NCI-H2196 (cell line): ENCODE results near the gene SCAPER.
"Not testable (repeated sequence)": the region's sequence is repeated elsewhere in the genome, so short reads cannot be mapped to it uniquely, and the experiment has no call there.

Experiments
- DNase-seq: peaks from one replicate; lab custom pipeline; 2025; ENCODE audit not compliant: unreplicated experiment; lab: John Stamatoyannopoulos, UW

Gene SCAPER

DNA sequence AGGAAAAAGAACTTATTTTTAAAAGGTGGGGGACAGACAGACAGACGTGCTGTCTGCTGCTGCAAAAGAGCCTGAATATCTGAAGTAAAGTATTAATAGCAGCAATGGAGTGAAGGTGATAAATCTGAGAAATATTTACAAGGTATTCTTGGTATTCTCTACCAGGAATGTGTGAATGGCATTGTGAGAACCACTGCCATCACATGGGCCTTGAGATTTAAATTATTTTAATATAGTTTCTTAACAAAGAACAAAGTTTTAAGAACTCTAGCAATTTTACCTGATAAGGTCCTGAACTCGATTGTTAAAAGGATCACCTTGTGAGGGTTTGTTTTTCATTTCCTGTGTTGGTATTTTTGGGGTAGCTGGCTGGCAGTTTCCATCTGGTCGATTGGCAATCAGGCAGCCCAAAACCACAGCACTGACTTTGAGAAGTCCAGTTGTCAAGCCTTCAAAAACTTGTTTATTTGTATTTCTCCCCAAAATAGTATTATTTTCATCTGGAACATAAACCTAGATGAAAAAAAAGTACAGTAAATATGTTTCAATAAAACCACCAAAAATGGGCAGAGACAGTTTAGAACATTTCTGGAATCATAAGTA is 471.2 kb downstream of the SCAPER start:
- DNase-seq: no peak

DNA sequence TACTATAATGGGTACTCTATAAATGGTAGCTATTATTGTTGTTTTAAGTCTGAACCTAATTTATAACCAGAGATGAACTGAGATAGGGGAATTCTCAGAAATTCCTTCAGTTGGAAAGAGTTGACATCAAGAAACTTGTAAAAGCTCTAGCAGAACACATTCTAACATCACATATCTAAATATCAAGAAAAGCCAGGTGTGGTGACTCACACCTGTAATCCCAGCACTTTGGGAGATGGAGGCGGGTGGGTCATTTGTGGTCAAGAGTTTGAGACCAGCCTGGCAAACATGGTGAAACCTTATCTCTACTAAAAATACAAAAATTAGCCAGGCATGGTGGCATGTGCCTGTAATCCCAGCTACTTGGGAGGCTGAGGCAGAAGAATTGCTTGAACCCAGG is 472.1 kb downstream of the SCAPER start:
- not testable (repeated sequence) for DNase-seq

DNA sequence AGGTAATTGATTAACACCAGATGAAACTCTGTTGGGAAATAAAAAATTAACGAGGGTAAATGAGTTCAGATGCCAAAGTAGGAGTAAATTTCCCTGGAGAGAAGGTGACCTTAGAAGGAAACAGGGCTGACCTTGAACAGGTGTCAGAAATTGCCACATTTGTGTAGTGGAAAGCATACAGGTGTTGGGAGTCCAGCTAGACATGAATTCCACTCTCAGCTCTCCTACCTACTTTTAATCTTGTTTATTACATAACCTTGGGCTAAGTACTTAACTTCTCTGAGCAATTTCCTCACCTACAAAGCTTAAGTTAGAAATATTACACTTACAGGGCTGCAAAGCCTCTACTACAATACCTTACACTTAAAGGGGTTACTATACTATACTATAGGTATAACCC is 472.5 kb downstream of the SCAPER start:
- no peak for DNase-seq

DNA sequence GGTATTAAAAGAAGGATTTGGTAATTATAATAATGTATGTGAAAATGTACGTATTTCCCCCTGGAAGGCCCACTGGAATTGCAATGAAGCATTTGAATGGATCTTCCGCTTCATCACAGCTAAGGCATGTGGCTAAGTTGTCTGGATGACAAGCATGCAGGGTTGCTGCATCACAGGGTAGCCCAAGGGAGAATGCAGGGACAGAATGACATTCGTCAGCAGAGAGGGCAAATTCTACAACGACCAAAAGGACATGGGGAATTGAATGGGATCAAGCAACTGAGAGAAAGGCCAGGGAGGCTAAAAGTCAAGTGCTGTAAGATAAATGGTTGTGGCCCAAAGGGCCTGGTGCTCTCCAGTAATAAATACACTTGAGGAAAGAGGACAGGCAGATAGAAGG is 473.2 kb downstream of the SCAPER start:
- DNase-seq: no peak

DNA sequence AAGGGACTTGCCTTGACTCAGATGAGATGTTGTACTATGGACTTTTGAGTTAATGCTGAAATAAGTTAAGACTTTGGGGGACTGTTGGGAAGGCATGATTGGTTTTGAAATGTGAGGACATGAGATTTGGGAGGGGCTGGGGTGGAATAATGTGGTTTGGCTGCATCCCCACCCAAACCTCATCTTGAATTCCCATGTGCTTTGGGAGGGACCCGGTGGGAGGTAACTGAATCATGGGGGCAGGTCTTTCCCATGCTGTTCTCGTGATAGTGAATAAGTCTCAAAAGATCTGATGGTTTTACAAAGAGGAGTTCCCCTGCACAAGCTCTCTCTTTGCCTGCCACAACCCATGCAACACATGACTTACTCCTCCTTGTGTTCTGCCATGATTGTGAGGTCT is 474.4 kb downstream of the SCAPER start:
- DNase-seq: not testable (repeated sequence)

DNA sequence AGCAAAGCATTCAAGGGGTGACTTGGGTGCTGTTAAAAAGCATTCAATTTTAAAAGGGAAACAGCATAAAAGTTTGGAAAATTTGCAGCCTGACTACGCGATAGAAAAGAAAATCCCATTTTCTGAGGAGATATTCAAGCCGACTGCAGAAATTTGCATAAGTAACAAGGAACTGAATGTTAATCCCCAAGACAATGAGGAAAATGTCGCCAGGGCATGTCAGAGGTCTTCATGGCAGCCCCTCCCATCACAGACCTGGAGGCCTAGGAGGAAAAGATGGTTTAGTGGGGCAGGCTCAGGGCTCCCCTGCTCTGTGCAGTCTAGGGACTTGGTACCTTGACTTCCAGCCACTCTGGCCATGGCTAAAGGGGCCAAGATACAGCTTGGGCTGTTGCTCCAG is 475.5 kb downstream of the SCAPER start:
- DNase-seq: no peak

DNA sequence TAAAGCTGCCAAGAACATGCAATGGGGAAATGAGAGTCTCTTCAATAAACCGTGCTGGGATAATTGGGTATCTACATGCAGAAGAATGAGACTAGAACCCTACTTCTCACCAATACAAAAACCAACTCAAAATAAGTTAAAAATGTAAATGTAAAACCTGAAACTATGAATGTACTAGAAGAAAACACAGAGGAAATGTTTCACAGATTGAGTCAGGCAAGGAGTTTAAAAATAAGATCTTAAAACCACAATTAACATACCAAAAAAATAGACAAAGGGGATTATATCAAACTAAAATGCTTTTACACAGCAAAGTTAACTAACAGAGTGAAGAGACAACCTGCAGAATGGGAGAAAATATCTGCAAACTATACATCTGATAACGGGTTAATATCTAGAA is 478.2 kb downstream of the SCAPER start:
- no peak for DNase-seq

DNA sequence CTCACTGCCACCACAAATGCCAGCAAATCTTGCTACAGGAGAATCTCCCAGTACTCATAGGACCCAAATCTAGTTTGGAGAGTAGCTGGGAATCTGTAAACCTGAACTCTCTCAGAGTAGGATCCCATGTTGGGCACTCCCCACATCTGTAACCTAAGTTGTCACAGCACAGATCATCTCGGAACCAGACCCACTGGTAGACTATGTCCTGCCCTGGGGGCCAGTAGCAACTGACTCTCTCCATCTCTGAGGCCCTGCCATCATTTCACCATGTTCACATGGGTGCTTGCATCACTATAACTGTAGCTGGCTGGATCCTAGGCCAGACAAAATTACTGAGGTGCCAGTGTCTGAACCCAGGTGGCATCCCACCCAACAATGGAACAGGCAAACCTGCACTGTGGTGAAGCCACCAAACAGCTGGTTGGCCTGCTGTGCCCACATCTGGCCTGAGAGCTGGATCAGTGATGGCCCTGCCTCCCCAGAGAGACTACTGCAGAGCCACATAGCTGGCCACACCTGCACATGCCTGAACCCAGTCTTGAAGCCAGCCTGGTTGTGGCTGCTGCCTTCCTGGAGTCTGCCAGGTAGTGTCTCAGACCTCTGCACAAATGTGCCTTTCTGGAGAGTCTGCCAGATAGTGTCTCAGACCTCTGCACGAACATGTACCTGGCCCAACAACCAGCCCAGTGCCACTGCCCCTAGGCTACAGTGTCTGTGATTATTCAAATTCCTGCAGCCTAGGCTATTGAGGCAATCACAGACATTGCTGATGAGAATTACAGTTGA is 486.6 kb downstream of the SCAPER start:
- no peak for DNase-seq

DNA sequence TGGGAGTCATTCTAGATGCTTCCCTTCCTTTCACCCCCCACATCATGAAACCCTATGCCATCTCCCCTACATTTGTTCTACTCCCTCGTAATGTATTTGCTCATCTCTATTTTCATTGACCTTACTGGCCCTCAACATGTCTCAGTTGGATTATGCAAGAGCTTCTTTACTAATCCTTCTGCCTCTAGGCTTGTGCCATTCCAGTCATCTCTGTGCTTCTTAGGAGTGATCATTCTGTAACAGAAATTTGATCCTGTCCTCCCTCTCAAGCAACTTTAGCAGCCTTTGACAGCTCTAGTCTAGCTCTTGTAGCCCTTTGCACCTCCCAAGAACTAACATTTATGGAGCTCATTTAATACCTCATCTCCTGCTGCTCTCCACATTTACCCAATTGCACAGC is 503.9 kb downstream of the SCAPER start:
- DNase-seq: no peak

DNA sequence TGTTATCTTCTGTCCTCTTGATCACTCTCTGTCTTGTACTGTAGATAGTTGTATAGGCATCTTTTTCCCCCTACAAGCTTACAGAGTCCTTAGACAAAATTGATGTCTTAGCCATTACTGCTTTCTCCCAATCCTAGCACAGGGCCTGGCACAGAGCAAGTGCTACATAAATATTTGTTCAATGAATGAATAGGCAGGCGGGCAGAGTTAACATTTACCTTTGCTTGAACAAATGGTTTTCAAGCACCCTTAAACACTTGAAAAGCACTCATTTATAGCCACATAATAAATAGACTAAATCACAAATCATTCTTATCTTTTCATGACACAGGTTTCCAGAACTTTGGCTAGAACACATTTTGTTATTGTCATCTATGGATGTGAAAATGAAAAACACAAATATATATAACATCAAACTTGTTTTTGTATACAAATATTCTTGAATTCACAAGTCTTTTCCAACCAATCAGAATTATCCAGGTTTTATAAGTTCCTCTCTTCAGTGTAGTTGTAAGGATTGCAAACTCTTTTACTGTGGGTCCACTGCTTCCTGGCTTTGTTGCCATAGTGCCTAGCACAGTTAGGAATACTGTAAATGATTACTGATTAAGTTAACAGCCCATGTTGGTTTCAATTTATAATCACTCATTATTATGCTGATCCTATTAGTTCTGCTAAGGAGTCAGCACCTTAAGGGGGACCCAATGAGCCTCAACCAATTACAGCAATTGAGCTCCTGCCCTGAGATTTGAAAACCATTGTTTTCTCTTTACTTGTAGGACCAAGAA is 506.6 kb downstream of the SCAPER start:
- DNase-seq: peak; percentile 34

DNA sequence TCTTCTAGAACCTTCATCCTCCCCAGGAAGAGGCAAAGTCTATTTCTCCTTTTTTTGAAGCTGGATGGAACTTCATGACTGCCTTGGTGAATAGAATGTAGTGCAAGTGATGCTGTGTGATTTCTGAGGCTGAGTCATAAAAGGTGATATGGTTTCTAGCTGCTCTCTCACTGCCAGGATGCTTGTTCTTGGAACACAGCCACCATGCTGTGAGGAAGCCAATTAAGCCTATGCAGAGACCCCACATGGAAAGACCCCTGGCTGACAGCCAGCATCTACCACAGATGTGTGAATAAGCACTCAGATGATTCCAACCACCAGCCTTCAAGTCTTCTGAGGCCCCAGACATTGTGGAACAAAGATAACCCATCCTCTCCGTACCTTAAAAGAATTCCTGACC is 511.5 kb downstream of the SCAPER start:
- no peak for DNase-seq

DNA sequence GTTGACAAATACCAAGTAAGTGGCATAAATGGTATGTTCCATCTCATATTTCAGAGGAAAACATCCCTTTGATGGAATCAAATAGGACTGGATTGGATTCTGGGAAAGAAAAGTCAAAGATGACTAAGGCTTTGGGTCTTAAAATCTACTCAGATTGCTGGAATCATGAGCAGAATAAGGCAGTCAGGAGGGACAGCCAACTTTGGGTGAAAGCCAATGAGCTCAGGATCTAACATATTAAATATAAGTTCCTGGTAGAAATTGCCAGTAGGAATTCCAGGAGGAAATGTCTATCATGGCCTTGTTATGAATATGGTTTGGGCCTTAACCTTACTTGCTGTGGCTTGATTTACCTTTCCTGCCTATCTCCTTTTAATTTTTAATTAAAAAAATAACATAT is 513.3 kb downstream of the SCAPER start:
- DNase-seq: no peak

DNA sequence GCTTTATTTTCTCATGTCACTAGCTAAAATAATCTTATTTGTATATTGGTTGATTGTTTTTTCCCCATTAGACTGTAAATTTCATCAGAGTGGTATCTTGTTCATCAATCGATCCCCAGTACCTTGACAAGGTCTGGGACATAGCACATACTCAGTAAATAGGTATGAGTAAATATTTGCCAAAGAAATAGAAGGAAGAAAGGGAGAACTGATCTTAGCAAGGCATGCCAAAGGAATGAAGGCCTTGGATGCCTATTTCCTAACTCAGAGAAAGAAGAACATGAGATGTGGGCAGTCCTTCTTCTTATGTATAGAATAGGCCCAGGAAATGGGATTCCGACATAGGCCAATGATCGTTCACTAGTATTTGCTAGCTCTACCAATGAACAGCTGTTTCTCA is 513.8 kb downstream of the SCAPER start:
- DNase-seq: no peak

DNA sequence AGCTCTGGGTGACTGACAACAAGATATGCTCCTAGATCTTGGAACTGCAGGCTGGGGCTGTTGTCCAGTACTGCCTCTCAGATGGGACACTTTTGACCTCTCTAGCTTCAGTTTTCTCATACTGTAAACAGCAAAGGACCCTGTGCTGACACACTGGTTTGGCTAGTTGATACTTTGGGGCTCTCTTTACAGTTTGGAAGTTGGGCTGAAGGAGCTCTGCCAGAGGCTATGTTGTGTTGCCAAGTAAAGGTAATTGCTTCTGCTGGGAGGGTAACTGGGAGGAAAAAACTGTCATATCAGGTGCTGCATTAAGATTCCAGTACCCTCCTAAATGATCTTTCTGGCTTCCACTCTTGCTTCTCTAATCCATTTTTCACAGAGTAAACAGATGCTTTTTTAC is 514.6 kb downstream of the SCAPER start:
- no peak for DNase-seq

DNA sequence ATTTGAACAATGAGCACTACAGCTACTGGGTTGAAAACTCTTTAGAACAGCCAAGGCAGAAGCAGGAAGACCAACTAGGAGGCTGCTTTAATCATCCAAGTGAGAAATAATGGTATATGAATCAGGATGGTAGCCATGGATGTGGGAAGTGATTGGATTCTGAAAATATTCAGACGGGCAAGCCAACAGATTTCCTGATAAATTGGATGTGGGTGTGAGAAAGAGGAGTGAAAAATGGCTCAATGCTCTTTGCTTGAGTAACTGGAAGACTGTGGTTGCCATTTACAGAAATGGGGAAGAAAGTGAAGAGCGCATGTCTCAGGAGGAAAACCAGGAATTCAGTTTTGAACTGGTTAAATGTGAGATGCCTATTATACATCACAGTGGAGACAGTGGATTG is 518.2 kb downstream of the SCAPER start:
- DNase-seq: no peak

DNA sequence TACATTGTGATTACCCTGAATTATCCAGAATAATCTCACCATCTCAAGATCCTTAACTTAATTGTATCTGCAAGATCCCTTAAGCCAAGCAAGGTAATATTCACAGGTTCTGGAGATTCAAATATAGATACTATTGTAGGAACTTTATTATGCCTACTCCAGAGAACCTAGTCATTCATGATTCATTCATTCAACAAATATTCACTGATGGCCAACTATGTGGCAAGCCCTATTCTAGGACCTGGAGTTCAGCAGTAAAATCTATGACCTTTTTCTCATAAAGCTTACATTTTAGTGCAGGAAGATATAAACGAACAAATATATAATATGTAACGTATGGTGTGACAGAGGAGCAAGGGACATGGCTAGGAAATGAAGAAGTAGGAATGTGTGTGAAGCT is 519.0 kb downstream of the SCAPER start:
- DNase-seq: no peak

DNA sequence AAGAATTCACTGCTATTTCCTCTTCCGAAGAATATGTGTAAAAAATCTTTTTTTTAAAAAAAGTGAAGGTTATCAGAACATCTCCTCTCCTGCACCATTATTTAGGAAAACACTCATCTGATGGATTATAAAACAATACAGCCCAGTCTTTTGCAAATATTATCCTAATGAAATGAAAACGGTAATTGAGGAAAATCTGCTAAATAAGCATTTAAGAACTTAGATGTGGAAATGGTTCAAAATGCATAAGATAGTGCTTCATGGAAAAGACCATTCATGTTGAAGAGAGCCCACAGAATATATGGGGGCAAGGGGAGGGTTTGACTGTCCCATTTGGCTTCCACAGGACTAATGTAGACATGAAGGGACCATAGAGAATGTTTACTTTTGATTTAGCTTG is 520.7 kb downstream of the SCAPER start:
- no peak for DNase-seq

DNA sequence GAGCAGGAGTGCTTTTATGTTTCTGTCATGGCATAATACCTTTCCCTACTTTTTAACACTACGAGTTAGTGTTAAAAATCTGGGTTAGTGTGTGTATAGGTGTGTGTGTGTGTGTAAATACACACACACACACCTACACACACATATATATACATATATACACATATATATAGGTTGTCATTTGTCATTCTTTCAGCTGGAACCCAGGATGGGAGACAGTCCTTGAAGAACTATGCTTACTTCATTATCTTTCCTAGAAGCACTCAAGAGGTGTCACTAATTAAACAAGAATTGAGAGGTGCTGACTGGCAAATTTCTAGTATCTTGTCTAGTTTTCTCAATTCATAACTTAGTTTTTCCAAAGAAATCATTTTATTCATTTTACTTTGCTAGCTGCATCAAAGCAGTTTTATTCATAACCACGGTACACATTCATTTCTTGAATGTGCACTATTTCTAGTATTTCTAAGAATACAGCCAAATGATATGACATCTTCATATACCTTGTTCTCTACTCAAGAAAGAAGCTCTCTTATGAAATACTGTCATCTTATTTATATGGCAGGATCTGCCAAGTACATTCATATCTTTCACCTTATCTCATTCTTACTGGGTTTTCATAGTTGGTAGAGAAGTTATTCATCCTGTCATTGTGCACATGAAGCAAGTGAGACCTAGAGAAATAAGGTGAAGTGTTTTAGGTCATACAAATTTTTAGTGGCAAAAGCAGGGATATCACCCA is 522.0 kb downstream of the SCAPER start:
- DNase-seq: no peak

DNA sequence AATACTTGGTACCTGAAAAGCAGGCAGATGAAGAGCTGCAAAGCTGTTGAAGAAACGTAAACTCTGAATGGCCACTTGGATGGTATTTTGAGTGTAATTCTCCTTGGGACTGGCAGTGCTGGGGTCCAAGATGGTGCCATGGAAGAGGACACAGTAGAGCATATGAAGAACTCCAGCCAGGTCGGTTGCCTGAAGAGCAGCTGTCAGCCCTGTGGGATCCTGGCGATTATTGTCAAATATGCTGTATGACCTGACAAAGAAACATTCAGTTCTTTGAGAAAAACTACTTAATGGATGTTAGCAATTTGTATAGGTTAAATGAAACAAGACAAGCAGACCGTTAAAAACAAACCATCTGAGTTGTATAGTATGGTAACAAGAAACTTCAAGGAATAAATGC is 523.8 kb downstream of the SCAPER start:
- DNase-seq: no peak

DNA sequence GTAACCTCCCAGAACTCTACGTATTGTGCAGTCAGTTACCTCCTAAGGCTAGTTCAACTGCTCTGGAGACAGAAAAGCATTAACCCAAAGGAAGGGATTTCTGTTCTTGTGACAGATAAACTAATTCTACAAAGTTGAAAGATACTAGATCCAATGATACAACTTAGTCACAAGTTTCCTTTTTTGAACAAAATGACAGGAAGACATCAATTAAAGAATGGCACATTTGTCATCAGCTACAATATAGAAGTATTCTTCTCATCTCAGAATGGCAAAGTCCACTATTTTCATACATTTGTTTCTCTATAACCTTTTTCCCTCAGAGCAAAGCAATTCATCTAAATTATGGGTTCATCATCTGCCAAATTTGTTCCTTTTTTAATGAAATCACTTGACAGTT is 524.9 kb downstream of the SCAPER start:
- no peak for DNase-seq

DNA sequence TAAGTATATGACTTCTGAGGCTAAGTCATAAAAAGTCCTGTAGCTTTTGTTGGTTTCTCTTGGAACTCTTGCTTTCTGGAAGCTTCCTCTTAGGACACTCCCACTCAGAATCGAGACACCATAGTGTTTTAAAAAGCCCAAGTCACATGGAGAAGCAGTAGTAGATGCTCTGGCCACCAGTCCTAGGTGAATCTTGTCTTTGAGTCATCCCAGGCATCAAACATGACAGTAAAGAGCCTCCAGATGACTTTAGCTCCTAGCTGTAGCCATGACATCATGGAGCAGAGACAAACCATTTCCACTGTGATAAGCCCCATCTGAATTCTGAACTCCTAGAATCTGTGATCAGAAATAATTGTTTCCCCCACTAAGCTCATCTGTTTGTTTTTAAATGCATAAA is 526.4 kb downstream of the SCAPER start:
- no peak for DNase-seq

DNA sequence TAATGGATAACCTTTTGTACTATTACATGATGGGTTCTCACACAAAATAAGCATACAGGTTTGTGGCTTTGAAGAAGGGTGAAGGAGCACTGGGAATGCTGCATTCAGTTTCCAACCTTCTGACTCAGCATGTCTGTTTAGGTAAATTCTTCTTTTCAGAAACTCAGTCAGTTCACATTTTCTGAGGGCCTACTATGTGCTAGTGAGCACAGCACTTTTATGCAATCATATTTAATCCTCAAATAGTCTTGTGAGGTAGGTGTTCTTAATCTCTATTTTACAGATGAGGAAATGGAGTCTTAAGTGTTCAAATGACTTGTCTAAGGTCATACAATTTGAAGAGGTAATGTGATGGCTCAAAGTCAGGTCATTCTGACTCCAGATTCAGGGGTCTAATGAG is 527.4 kb downstream of the SCAPER start:
- DNase-seq: no peak
